Measurements from ENCODE around the gene PYGO1.
"Not testable (repeated sequence)": the region's sequence is repeated elsewhere in the genome, so short reads cannot be mapped to it uniquely, and the experiment has no call there.

Gene PYGO1

GRCh38 chr15:55488952-55489600 is 99.1 kb downstream of the PYGO1 start:
- not testable (repeated sequence) for H3K36me3 ChIP-seq (ENCODE audit: control insufficient read depth, insufficient read depth, low read length); H3K4me1 ChIP-seq (ENCODE audit: control insufficient read depth, insufficient read depth, low read length); H3K27ac ChIP-seq (ENCODE audit: low read depth, low read length); H3K4me3 ChIP-seq (ENCODE audit: low read length); H3K27me3 ChIP-seq (ENCODE audit: control insufficient read depth, insufficient read depth, low read length); H3K9ac ChIP-seq (ENCODE audit: low read length)
